Loucy (cell line): ENCODE data around the gene TMEM37.

Experiments
- EZH2phosphoT487 ChIP-seq: fragments of 200-600 bp; IDR thresholded peaks from 2 replicates; pipeline ENCODE4 v1.6.1; 2018; ENCODE audit warnings: antibody characterized with exemption, mild to moderate bottlenecking, moderate library complexity, borderline replicate concordance
- TF ChIP-seq, protein P1 (sequence below): fragments of 200-600 bp; sonication (generic); conservative IDR thresholded peaks from 2 replicates; pipeline ENCODE4 v1.5.1; 2014; ENCODE audit warnings: mild to moderate bottlenecking, antibody characterized with exemption, low read length

DNA sequence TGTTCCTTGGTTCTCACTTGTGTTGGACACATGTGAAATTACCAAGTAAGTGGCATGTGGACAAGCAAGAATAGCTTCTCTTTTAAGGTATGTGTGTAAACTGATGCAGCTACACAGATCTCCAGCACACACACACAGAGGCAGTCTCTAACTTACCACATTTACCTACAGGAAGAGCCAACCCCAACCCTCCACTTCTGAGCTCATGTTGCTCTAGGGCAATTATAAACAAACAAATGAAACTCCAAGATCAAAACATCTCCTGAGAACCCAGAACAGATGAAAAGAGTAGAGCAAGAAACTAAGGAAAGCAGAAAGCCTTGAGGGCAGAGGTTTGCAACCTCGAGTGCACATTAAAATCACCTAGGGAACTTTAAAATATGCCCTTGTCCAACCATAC lies 16.0 kb upstream of the TMEM37 start:
- TF ChIP-seq, protein P1, sequence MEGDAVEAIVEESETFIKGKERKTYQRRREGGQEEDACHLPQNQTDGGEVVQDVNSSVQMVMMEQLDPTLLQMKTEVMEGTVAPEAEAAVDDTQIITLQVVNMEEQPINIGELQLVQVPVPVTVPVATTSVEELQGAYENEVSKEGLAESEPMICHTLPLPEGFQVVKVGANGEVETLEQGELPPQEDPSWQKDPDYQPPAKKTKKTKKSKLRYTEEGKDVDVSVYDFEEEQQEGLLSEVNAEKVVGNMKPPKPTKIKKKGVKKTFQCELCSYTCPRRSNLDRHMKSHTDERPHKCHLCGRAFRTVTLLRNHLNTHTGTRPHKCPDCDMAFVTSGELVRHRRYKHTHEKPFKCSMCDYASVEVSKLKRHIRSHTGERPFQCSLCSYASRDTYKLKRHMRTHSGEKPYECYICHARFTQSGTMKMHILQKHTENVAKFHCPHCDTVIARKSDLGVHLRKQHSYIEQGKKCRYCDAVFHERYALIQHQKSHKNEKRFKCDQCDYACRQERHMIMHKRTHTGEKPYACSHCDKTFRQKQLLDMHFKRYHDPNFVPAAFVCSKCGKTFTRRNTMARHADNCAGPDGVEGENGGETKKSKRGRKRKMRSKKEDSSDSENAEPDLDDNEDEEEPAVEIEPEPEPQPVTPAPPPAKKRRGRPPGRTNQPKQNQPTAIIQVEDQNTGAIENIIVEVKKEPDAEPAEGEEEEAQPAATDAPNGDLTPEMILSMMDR, result no peak
- TF ChIP-seq EZH2phosphoT487, result no peak
